K562 (cell line): ENCODE measurements around the gene ACBD4. TPM values are rescaled to one million over a fixed set of nuclear protein-coding genes. Genes with fewer than 3 reads are reported as not detected.

Experiments
- AFF1 ChIP-seq, 2 experiments: fragments of 450-650 bp; IDR thresholded peaks; 2 replicates each; pipeline ENCODE4 v1.6.1; 2018; ENCODE audit warnings: mild to moderate bottlenecking in 2 of 2, low read depth in 1 of 2; ENCODE audit not compliant: partially characterized antibody in 2 of 2
- ARID2 ChIP-seq: fragments of 450-650 bp; IDR thresholded peaks from 2 replicates; pipeline ENCODE4 v1.6.1; 2017; ENCODE audit warnings: antibody characterized with exemption, mild to moderate bottlenecking
- DEAF1 ChIP-seq: fragments of 450-650 bp; formaldehyde crosslinking; IDR thresholded peaks from 2 replicates; pipeline ENCODE4 v1.4.0; 2020; ENCODE audit warnings: mild to moderate bottlenecking, moderate library complexity
- ELF4 ChIP-seq: fragments of 450-650 bp; formaldehyde crosslinking; IDR thresholded peaks from 2 replicates; pipeline ENCODE4 v1.4.0; 2022; ENCODE audit warnings: missing genetic modification characterization
- HDAC3 ChIP-seq: fragments of 450-650 bp; IDR thresholded peaks from 2 replicates; pipeline ENCODE4 v1.6.1; 2018; ENCODE audit warnings: borderline replicate concordance, mild to moderate bottlenecking, moderate library complexity; ENCODE audit not compliant: partially characterized antibody
- MCM3 ChIP-seq: fragments of 450-650 bp; IDR thresholded peaks from 2 replicates; pipeline ENCODE4 v1.6.1; 2016
- OTX1 ChIP-seq: fragments of 450-650 bp; formaldehyde crosslinking; IDR thresholded peaks from 2 replicates; pipeline ENCODE4 v1.4.0; 2022; ENCODE audit warnings: mild to moderate bottlenecking
- PML ChIP-seq: IDR thresholded peaks from 2 replicates; pipeline ENCODE4 v1.6.1; 2012; ENCODE audit warnings: low read length, inconsistent platforms
- RFX7 ChIP-seq: fragments of 250-450 bp; sonication (Bioruptor Pico); IDR thresholded peaks from 2 replicates; pipeline ENCODE4 v1.5.1; 2021; ENCODE audit warnings: mild to moderate bottlenecking
- SPI1 ChIP-seq: IDR thresholded peaks from 2 replicates; pipeline ENCODE4 v1.6.1; 2011; ENCODE audit warnings: low read depth, low read length, control low read depth, borderline replicate concordance
- TRIM28 ChIP-seq: fragments of 450-650 bp; IDR thresholded peaks from 2 replicates; pipeline ENCODE4 v1.6.1; 2017
- ZNF668 ChIP-seq: fragments of 250-450 bp; sonication (Bioruptor Pico); IDR thresholded peaks from 2 replicates; pipeline ENCODE4 v1.8.0; 2022; ENCODE audit warnings: mild to moderate bottlenecking, inconsistent platforms
- polyA plus RNA-seq, 8 experiments: library from polyadenylated mRNA; depleted of rRNA in 4 of 8; stranded (reverse) in 5 of 8; unstranded in 3 of 8; fragments of >200 nt; fragmentation: Nextera tagmentation in 2 of 8; fragmentation: Illumina TruSeq in 1 of 8; extraction: Ambion mirVana in 2 of 8; extraction: Trizol in 1 of 8; gene quantifications; 2 replicates each; pipeline versions ENCODE4 v1.2.1 to v1.2.3, GENCODE V29; 2011 to 2014; ENCODE audit warnings: inconsistent platforms in 1 of 8, missing spikeins in 1 of 8
- total RNA-seq, 7 experiments: library from RNA; depleted of rRNA in 6 of 7; stranded (reverse); fragments of >200 nt in 6 of 7; fragmentation: Illumina TruSeq in 2 of 7; extraction: Trizol in 2 of 7; gene quantifications; 2 replicates each; pipeline versions ENCODE4 v1.2.1 to v1.2.3, GENCODE V29; 2011 to 2021; ENCODE audit warnings: low replicate concordance in 1 of 7
- TF ChIP-seq, protein P1 (sequence below): fragments of 200-800 bp; sonication (Bioruptor generic); IDR thresholded peaks from 2 replicates; pipeline ENCODE4 v1.6.1; 2016; ENCODE audit warnings: missing genetic modification characterization, missing compliant biosample characterization
- TF ChIP-seq, protein P2 (sequence below): IDR thresholded peaks from 3 replicates; pipeline ENCODE4 v1.6.1; 2011; ENCODE audit warnings: borderline replicate concordance, mild to moderate bottlenecking, moderate library complexity; ENCODE audit not compliant: insufficient read length; ENCODE audit errors: extremely low read depth

ACBD4 gene
- total and polyA plus RNA-seq, 9 of the 15 experiments (the other 6 are each of a cell fraction or from before 2014, with no cell fraction given), result 0.14 to 6.9 (median 4.6) TPM

- TF ChIP-seq, protein P1, sequence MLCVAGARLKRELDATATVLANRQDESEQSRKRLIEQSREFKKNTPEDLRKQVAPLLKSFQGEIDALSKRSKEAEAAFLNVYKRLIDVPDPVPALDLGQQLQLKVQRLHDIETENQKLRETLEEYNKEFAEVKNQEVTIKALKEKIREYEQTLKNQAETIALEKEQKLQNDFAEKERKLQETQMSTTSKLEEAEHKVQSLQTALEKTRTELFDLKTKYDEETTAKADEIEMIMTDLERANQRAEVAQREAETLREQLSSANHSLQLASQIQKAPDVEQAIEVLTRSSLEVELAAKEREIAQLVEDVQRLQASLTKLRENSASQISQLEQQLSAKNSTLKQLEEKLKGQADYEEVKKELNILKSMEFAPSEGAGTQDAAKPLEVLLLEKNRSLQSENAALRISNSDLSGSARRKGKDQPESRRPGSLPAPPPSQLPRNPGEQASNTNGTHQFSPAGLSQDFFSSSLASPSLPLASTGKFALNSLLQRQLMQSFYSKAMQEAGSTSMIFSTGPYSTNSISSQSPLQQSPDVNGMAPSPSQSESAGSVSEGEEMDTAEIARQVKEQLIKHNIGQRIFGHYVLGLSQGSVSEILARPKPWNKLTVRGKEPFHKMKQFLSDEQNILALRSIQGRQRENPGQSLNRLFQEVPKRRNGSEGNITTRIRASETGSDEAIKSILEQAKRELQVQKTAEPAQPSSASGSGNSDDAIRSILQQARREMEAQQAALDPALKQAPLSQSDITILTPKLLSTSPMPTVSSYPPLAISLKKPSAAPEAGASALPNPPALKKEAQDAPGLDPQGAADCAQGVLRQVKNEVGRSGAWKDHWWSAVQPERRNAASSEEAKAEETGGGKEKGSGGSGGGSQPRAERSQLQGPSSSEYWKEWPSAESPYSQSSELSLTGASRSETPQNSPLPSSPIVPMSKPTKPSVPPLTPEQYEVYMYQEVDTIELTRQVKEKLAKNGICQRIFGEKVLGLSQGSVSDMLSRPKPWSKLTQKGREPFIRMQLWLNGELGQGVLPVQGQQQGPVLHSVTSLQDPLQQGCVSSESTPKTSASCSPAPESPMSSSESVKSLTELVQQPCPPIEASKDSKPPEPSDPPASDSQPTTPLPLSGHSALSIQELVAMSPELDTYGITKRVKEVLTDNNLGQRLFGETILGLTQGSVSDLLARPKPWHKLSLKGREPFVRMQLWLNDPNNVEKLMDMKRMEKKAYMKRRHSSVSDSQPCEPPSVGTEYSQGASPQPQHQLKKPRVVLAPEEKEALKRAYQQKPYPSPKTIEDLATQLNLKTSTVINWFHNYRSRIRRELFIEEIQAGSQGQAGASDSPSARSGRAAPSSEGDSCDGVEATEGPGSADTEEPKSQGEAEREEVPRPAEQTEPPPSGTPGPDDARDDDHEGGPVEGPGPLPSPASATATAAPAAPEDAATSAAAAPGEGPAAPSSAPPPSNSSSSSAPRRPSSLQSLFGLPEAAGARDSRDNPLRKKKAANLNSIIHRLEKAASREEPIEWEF, result no peak; the same call in 1 of the 2 replicates
- TF ChIP-seq DEAF1 (CRISPR knock-in tag) (peak; percentile 63), RFX7 (no peak), HDAC3 (peak; percentile 88), PML (no peak), TRIM28 (peak; percentile 83; the same call in 1 of the 2 replicates), MCM3 (no peak), ZNF668 (no peak), ELF4 (CRISPR knock-in tag) (no peak; the same call in 1 of the 2 replicates), AFF1 (IDR thresholded peaks at IDR 0.05; ENCODE audit: low read depth in 1 of 2, partially characterized antibody in 2 of 2) (peak; percentile 21 to 92), OTX1 (CRISPR knock-in tag) (peak; percentile 72), SPI1 (no peak), ARID2 (no peak; the same call in 1 of the 2 replicates)
- TF ChIP-seq, protein P2, sequence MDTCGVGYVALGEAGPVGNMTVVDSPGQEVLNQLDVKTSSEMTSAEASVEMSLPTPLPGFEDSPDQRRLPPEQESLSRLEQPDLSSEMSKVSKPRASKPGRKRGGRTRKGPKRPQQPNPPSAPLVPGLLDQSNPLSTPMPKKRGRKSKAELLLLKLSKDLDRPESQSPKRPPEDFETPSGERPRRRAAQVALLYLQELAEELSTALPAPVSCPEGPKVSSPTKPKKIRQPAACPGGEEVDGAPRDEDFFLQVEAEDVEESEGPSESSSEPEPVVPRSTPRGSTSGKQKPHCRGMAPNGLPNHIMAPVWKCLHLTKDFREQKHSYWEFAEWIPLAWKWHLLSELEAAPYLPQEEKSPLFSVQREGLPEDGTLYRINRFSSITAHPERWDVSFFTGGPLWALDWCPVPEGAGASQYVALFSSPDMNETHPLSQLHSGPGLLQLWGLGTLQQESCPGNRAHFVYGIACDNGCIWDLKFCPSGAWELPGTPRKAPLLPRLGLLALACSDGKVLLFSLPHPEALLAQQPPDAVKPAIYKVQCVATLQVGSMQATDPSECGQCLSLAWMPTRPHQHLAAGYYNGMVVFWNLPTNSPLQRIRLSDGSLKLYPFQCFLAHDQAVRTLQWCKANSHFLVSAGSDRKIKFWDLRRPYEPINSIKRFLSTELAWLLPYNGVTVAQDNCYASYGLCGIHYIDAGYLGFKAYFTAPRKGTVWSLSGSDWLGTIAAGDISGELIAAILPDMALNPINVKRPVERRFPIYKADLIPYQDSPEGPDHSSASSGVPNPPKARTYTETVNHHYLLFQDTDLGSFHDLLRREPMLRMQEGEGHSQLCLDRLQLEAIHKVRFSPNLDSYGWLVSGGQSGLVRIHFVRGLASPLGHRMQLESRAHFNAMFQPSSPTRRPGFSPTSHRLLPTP, result peak; percentile 96
Measured at GRCh38 chr17:45147581-45148182, 12.2 kb downstream of the ACBD4 start (continued).
